ENCODE results near the gene KLF14. TPM values are rescaled to one million over a fixed set of nuclear protein-coding genes. Genes with fewer than 3 reads are reported as not detected.

KLF14 gene
- total RNA-seq, 1 donor from 2014 or later, result 0.07 TPM

GRCh38 chr7:130758429-130759056 lies 24.5 kb upstream of the KLF14 start:
- Mint-ChIP-seq H3K27ac (ENCODE audit: unreplicated experiment) (no peak overlapping the region), H3K4me3 (ENCODE audit: unreplicated experiment) (no peak overlapping the region), H3K4me1 (ENCODE audit: low read depth, unreplicated experiment) (no peaks in the 10 kb centered on the region), H3K36me3 (ENCODE audit: low read depth, unreplicated experiment) (no peaks in the 10 kb centered on the region), H3K27me3 (ENCODE audit: low read depth, unreplicated experiment) (peaks cover 6% of the 10 kb centered on the region), H3K9me3 (ENCODE audit: unreplicated experiment) (no peaks in the 10 kb centered on the region)
- Histone ChIP-seq H3K4me3 (ENCODE audit: insufficient read depth, low read depth, low read length) (no peak overlapping the region), H3K79me2 (ENCODE audit: insufficient read depth, low read length) (no peaks in the 10 kb centered on the region), H3K4me1 (ENCODE audit: insufficient read depth, low read length) (no peaks in the 10 kb centered on the region), H3K27me3 (ENCODE audit: insufficient read depth, low read length) (peaks cover 6% of the 10 kb centered on the region), H3K4me2 (ENCODE audit: low read length) (no peak overlapping the region), H3K9ac (ENCODE audit: low read length) (no peak overlapping the region), H3K27ac (ENCODE audit: low read depth, low read length) (no peak overlapping the region), H2AFZ (ENCODE audit: low read depth, low read length) (no peak overlapping the region), H3K36me3 (ENCODE audit: insufficient read depth, low read length) (no peaks in the 10 kb centered on the region), H4K20me1 (ENCODE audit: insufficient read depth, low read length) (no peaks in the 10 kb centered on the region), H3K9me3 (ENCODE audit: insufficient read depth, low read depth, low read length) (no peaks in the 10 kb centered on the region)
- FAIRE-seq, result no peak
- peak; percentile 31 for DNase-seq (ENCODE audit: low read depth)
- TF ChIP-seq CTCF (IDR thresholded peaks at IDR 0.05; ENCODE audit: insufficient read depth, low read depth, low read length) (peak; percentile 62), EZH2 (IDR thresholded peaks at IDR 0.05; ENCODE audit: insufficient read depth, low read length) (no peak)

GRCh38 chr7:130756316-130756715 lies 22.3 kb upstream of the KLF14 start:
- no peak for DNase-seq (ENCODE audit: low read depth)
- peaks cover 15% of the 10 kb centered on the region for H3K27me3 Mint-ChIP-seq (ENCODE audit: low read depth, unreplicated experiment)
- H3K36me3 ChIP-seq (ENCODE audit: insufficient read depth, low read length), result no peaks in the 10 kb centered on the region
- no peaks in the 10 kb centered on the region for H3K9me3 Mint-ChIP-seq (ENCODE audit: unreplicated experiment)
- FAIRE-seq, result no peak
- no peaks in the 10 kb centered on the region for H4K20me1 ChIP-seq (ENCODE audit: insufficient read depth, low read length)
- no peaks in the 10 kb centered on the region for H3K4me1 Mint-ChIP-seq (ENCODE audit: low read depth, unreplicated experiment)
- H3K27ac ChIP-seq (ENCODE audit: low read depth, low read length), result no peak overlapping the region
- H3K9ac ChIP-seq (ENCODE audit: low read length), result no peak overlapping the region
- no peaks in the 10 kb centered on the region for H3K9me3 ChIP-seq (ENCODE audit: insufficient read depth, low read depth, low read length)
- no peak overlapping the region for H3K4me3 Mint-ChIP-seq (ENCODE audit: unreplicated experiment)
- TF ChIP-seq EZH2 (IDR thresholded peaks at IDR 0.05; ENCODE audit: insufficient read depth, low read length) (no peak), CTCF (IDR thresholded peaks at IDR 0.05; ENCODE audit: insufficient read depth, low read depth, low read length) (no peak)
- no peak overlapping the region for H3K4me2 ChIP-seq (ENCODE audit: low read length)
- H3K27me3 ChIP-seq (ENCODE audit: insufficient read depth, low read length), result peaks cover 11% of the 10 kb centered on the region
- H2AFZ ChIP-seq (ENCODE audit: low read depth, low read length), result no peak overlapping the region
- no peaks in the 10 kb centered on the region for H3K36me3 Mint-ChIP-seq (ENCODE audit: low read depth, unreplicated experiment)
- H3K4me3 ChIP-seq (ENCODE audit: insufficient read depth, low read depth, low read length), result no peak overlapping the region
- no peaks in the 10 kb centered on the region for H3K4me1 ChIP-seq (ENCODE audit: insufficient read depth, low read length)
- H3K79me2 ChIP-seq (ENCODE audit: insufficient read depth, low read length), result no peaks in the 10 kb centered on the region
- no peak overlapping the region for H3K27ac Mint-ChIP-seq (ENCODE audit: unreplicated experiment)

- Histone ChIP-seq H3K27me3 (ENCODE audit: insufficient read depth, low read length) (peaks cover 15% of the 10 kb centered on the region), H3K4me1 (ENCODE audit: insufficient read depth, low read length) (no peaks in the 10 kb centered on the region), H3K36me3 (ENCODE audit: insufficient read depth, low read length) (no peaks in the 10 kb centered on the region), H3K79me2 (ENCODE audit: insufficient read depth, low read length) (no peaks in the 10 kb centered on the region), H3K4me2 (ENCODE audit: low read length) (no peak overlapping the region), H3K4me3 (ENCODE audit: insufficient read depth, low read depth, low read length) (no peak overlapping the region), H3K9me3 (ENCODE audit: insufficient read depth, low read depth, low read length) (no peaks in the 10 kb centered on the region), H3K27ac (ENCODE audit: low read depth, low read length) (no peak overlapping the region), H3K9ac (ENCODE audit: low read length) (no peak overlapping the region), H4K20me1 (ENCODE audit: insufficient read depth, low read length) (no peaks in the 10 kb centered on the region), H2AFZ (ENCODE audit: low read depth, low read length) (no peak overlapping the region)
- no peaks in the 10 kb centered on the region for H3K9me3 Mint-ChIP-seq (ENCODE audit: unreplicated experiment)
- H3K27me3 Mint-ChIP-seq (ENCODE audit: low read depth, unreplicated experiment), result peaks cover 15% of the 10 kb centered on the region
- H3K27ac Mint-ChIP-seq (ENCODE audit: unreplicated experiment), result no peak overlapping the region
- no peaks in the 10 kb centered on the region for H3K4me1 Mint-ChIP-seq (ENCODE audit: low read depth, unreplicated experiment)
- DNase-seq (ENCODE audit: low read depth), result no peak
- TF ChIP-seq CTCF (IDR thresholded peaks at IDR 0.05; ENCODE audit: insufficient read depth, low read depth, low read length) (no peak), EZH2 (IDR thresholded peaks at IDR 0.05; ENCODE audit: insufficient read depth, low read length) (no peak)
- no peak overlapping the region for H3K4me3 Mint-ChIP-seq (ENCODE audit: unreplicated experiment)
- FAIRE-seq, result no peak
- H3K36me3 Mint-ChIP-seq (ENCODE audit: low read depth, unreplicated experiment), result no peaks in the 10 kb centered on the region
Measured at GRCh38 chr7:130752424-130752823, 18.4 kb upstream of the KLF14 start.
